Lung (tissue), 16 donors: ENCODE measurements around the gene ANP32B. TPM values are rescaled to one million over a fixed set of nuclear protein-coding genes. Genes with fewer than 3 reads are reported as not detected.
A peak's percentile ranks its signal among the peaks of the same experiment; 100 is the strongest.

Experiments used
- ATAC-seq: fragments of 200-7000 bp; cut with Tn5 transposase; one replicate; pipeline ENCODE4 v1.9.1; 2020; ENCODE audit warnings: moderate number of reproducible peaks; ENCODE audit not compliant: insufficient read depth, low FRiP score
- DNase-seq, 3 donors: peaks; one replicate each; pipeline ENCODE4 v3.0.0-alpha.2; 2013 to 2017
- H3K27ac ChIP-seq, 2 donors: one replicate each; pipeline ENCODE4 v1.5.1; 2013; ENCODE audit warnings: mild to moderate bottlenecking in 2 of 2, moderate library complexity in 2 of 2, control low read depth in 1 of 2, inconsistent platforms in 1 of 2, low read depth in 1 of 2, low read length in 1 of 2
- H3K27me3 ChIP-seq, 3 donors: one replicate each; pipeline ENCODE4 v1.5.1; 2013; ENCODE audit warnings: low read length in 2 of 3; ENCODE audit not compliant: control insufficient read depth in 3 of 3, insufficient read depth in 3 of 3
- H3K36me3 ChIP-seq, 4 donors: one replicate each; pipeline ENCODE4 v1.5.1; 2013; ENCODE audit warnings: low read length in 4 of 4, mild to moderate bottlenecking in 1 of 4, moderate library complexity in 1 of 4; ENCODE audit not compliant: control insufficient read depth in 4 of 4, insufficient read depth in 4 of 4
- H3K4me1 ChIP-seq, 5 donors: one replicate each; pipeline ENCODE4 v1.5.1; 2013; ENCODE audit warnings: low read length in 5 of 5, mild to moderate bottlenecking in 2 of 5, moderate library complexity in 1 of 5; ENCODE audit not compliant: control insufficient read depth in 5 of 5, insufficient read depth in 5 of 5
- H3K4me3 ChIP-seq: one replicate; pipeline ENCODE4 v1.5.1; 2013; ENCODE audit warnings: mild to moderate bottlenecking, control low read depth, moderate library complexity
- H3K9ac ChIP-seq, 2 donors: one replicate each; pipeline ENCODE4 v1.5.1; 2013; ENCODE audit warnings: low read length in 2 of 2, control low read depth in 1 of 2; ENCODE audit not compliant: insufficient read depth in 1 of 2
- H3K9me3 ChIP-seq, 4 donors: one replicate each; pipeline ENCODE4 v1.5.1; 2013; ENCODE audit warnings: low read length in 3 of 4, mild to moderate bottlenecking in 1 of 4, moderate library complexity in 1 of 4; ENCODE audit not compliant: control insufficient read depth in 4 of 4, insufficient read depth in 3 of 4
- WGBS, 2 donors: extraction: QIAGEN DNeasy Blood & Tissue Kit; methylation state at CpG; one replicate each; pipeline ENCODE4 v1.1.7; 2013; 5-methylcytosine and 5-hydroxymethylcytosine counted together
- long read RNA-seq, 5 donors: transcript quantifications; one replicate each; lab custom pipeline, GENCODE V29; 2026
- polyA plus RNA-seq, 2 donors: library from polyadenylated mRNA; stranded (reverse); fragments of 200-250 nt; gene quantifications; one replicate each; pipeline ENCODE4 v1.2.1, GENCODE V29; 2013
- total RNA-seq, 2 donors: library from RNA; depleted of rRNA in 1 of 2; stranded (reverse); fragments of >200 nt in 1 of 2; gene quantifications; one replicate each; pipeline ENCODE4 v1.2.1, GENCODE V29; 2014 to 2021
- TF ChIP-seq, protein P1 (sequence below): IDR thresholded peaks from 2 replicates; pipeline ENCODE4 v1.5.1; 2012; ENCODE audit warnings: mild to moderate bottlenecking; ENCODE audit errors: control extremely low read depth, extremely low read depth
- donor health status: control.
- donor health status: control.
- donor health status: Bipolar disorder and iron deficiency.
- donor health status: healthy.
- donor health status: DM: yes; HTN: yes; CAD: no.

The ANP32B gene
- 100 to 1,000 TPM in 1 of 2 donors, 10 to 100 TPM in 1; 45.4 to 100 TPM for total RNA-seq
- polyA plus RNA-seq = 100 to 1,000 TPM; 105 to 152 TPM
- long read RNA-seq, donor 1, transcript ANP32B-201 (7 exons, 1,463 nt) = major isoform, 62 of 140 reads
- long read RNA-seq, donor 1, partial matches to known transcripts = 64 of 140 reads
- long read RNA-seq, donor 1, other reads (novel, unspliced or antisense) = 13 of 140 reads
- long read RNA-seq, donor 2, transcript ANP32B-201 (7 exons, 1,463 nt) = major isoform, 41 of 89 reads
- long read RNA-seq, donor 2, partial matches to known transcripts = 41 of 89 reads
- long read RNA-seq, donor 2, other reads (novel, unspliced or antisense) = 7 of 89 reads
- long read RNA-seq, donor 3, transcript ANP32B-201 (7 exons, 1,463 nt) = major isoform, 36 of 82 reads
- long read RNA-seq, donor 3, partial matches to known transcripts = 41 of 82 reads
- long read RNA-seq, donor 3, other reads (novel, unspliced or antisense) = 5 of 82 reads
- long read RNA-seq, donor 4, transcript ANP32B-201 (7 exons, 1,463 nt) = major isoform, 33 of 92 reads
- long read RNA-seq, donor 4, partial matches to known transcripts = 59 of 92 reads
- long read RNA-seq, donor 4, other reads (novel, unspliced or antisense) = 0 of 92 reads
- long read RNA-seq, donor 5, transcript ANP32B-201 (7 exons, 1,463 nt) = major isoform, 83 of 203 reads
- long read RNA-seq, donor 5, partial matches to known transcripts = 107 of 203 reads
- long read RNA-seq, donor 5, other reads (novel, unspliced or antisense) = 13 of 203 reads

DNA sequence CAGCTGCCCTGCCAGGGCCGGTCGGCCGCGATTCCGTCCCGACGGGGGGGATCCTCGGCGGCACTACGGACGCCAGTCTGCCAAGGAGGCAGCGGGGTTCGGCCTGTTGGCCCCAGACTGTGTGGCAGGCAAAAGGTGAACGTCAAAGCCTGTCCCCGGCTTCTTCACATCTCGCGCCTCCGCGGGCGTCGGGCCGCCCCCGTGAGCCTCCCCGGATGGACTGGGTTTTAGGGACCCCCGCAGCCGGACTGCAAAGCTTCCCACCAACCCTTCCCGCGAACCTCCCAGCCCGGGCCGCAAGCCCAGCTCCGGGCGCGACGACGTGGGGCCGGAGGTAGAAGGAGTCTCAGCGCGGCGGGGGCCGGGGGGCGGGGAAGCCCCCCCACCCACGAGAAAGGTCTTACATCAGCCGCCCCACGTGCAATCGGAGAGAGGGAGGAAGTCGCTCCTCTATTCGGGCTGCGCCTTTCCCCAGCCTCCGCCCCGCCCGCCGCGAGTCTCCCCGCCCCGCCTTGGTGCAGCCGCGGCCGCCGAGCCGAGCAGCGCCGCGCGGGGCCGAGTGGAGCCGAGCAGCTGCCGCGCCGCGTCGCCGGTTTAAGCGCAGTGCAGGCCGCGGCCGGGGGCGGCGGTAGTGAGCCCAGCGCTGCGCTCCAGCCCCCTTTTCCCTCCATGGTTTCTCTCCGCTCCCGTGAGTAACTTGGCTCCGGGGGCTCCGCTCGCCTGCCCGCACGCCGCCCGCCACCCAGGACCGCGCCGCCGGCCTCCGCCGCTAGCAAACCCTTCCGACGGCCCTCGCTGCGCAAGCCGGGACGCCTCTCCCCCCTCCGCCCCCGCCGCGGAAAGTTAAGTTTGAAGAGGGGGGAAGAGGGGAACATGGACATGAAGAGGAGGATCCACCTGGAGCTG lies at the start of gene ANP32B:
Gene ANP32B, plus strand, starts transcription at position 659 of the 906 bp plus-strand sequence. Its CDS starts 215 bp downstream, at position 874.
- DNase-seq (peak; percentile 92 to 96 (median 94)), ATAC-seq (peak; percentile 90)
- Histone ChIP-seq H3K36me3 (no peaks in the 10 kb centered on the region), H3K4me1 (peaks cover 3 to 20% (median 14%) of the 10 kb centered on the region in 5 donors), H3K27ac (peak within 1 kb of the TSS; percentile 99), H3K27me3 (no peaks in the 10 kb centered on the region), H3K9me3 (no peaks in the 10 kb centered on the region), H3K4me3 (peak within 1 kb of the TSS; percentile 98), H3K9ac (peak within 1 kb of the TSS in 1 of 2 donors; percentile 88)
- 0% methylated on average over 80 to 105 of the region's 105 CpGs for WGBS, 2 donors
- TF ChIP-seq, protein P1, sequence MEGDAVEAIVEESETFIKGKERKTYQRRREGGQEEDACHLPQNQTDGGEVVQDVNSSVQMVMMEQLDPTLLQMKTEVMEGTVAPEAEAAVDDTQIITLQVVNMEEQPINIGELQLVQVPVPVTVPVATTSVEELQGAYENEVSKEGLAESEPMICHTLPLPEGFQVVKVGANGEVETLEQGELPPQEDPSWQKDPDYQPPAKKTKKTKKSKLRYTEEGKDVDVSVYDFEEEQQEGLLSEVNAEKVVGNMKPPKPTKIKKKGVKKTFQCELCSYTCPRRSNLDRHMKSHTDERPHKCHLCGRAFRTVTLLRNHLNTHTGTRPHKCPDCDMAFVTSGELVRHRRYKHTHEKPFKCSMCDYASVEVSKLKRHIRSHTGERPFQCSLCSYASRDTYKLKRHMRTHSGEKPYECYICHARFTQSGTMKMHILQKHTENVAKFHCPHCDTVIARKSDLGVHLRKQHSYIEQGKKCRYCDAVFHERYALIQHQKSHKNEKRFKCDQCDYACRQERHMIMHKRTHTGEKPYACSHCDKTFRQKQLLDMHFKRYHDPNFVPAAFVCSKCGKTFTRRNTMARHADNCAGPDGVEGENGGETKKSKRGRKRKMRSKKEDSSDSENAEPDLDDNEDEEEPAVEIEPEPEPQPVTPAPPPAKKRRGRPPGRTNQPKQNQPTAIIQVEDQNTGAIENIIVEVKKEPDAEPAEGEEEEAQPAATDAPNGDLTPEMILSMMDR = peak; percentile 84

- DNase-seq = no peak
Observed at GRCh38 chr9:97934321-97935115, 48.6 kb upstream of the ANP32B start.

GRCh38 chr9:97935276-97935675 lies 47.9 kb upstream of the ANP32B start:
- 75 to 94% methylated on average over 1 of the region's 1 CpG for WGBS, 2 donors
- Histone ChIP-seq H3K27ac (no peak overlapping the region), H3K9ac (no peak overlapping the region), H3K4me3 (no peak overlapping the region), H3K9me3 (no peaks in the 10 kb centered on the region), H3K36me3 (no peaks in the 10 kb centered on the region), H3K27me3 (peaks cover 0 to 21% (median 14%) of the 10 kb centered on the region in 3 donors), H3K4me1 (no peaks in the 10 kb centered on the region)
- TF ChIP-seq, protein P1 = no peak
- ATAC-seq = no peak
- DNase-seq = no peak

More at GRCh38 chr9:97934321-97935115, 48.6 kb upstream of the ANP32B start:
- Histone ChIP-seq H3K27me3 (peaks cover 0 to 24% (median 15%) of the 10 kb centered on the region in 3 donors), H3K27ac (no peak overlapping the region), H3K36me3 (no peaks in the 10 kb centered on the region), H3K9ac (no peak overlapping the region), H3K9me3 (no peaks in the 10 kb centered on the region), H3K4me1 (no peaks in the 10 kb centered on the region), H3K4me3 (no peak overlapping the region)
- 19 to 39% methylated on average over 6 of the region's 6 CpGs for WGBS, 2 donors
- TF ChIP-seq, protein P1 = no peak
- ATAC-seq = no peak
